Esophagus squamous epithelium (tissue), 4 donors: ENCODE results near the gene TSPAN7.

Source experiments
- CTCF ChIP-seq, 6 experiments: fragments of 450-650 bp in 4 of 6; fragments of 200-600 bp in 2 of 6; sonication (generic) in 2 of 6; IDR thresholded peaks; one replicate each; pipeline ENCODE4 v1.5.1; 2016 to 2019; ENCODE audit warnings: antibody characterized with exemption in 6 of 6, mild to moderate bottlenecking in 4 of 6, moderate library complexity in 4 of 6
- POLR2A ChIP-seq, 4 donors: fragments of 450-650 bp; IDR thresholded peaks; one replicate each; pipeline ENCODE4 v1.6.1; 2017; ENCODE audit warnings: antibody characterized with exemption in 4 of 4, mild to moderate bottlenecking in 4 of 4, moderate library complexity in 3 of 4

- TF ChIP-seq CTCF (IDR thresholded peaks at IDR 0.05) (no peak), POLR2A (IDR thresholded peaks at IDR 0.05) (no peak)
These were observed 21.8 kb downstream of the TSPAN7 start for GRCh38 chrX:38583181-38583580.
